K562 (cell line): Measurements from ENCODE around the gene ATP6V0D1.

Experiments used
- BHLHE40 ChIP-seq: IDR thresholded peaks from 2 replicates; pipeline ENCODE4 v1.6.1; 2011; ENCODE audit warnings: low read length, improper control_type of control experiment
- GTF2F1 ChIP-seq: IDR thresholded peaks from 2 replicates; pipeline ENCODE4 v1.6.1; 2011; ENCODE audit warnings: low read depth, low read length, improper control_type of control experiment
- SP1 ChIP-seq: sonication (generic); formaldehyde crosslinking; IDR thresholded peaks from 2 replicates; pipeline ENCODE4 v1.8.1; 2022; ENCODE audit warnings: mild to moderate bottlenecking, missing genetic modification reagents
- YY1 ChIP-seq, 3 experiments: IDR thresholded peaks; 2 replicates each; pipeline ENCODE4 v1.6.1; 2011; ENCODE audit warnings: low read length in 2 of 3, mild to moderate bottlenecking in 2 of 3, moderate library complexity in 2 of 3, borderline replicate concordance in 1 of 3, control low read depth in 1 of 3, low read depth in 1 of 3; ENCODE audit not compliant: insufficient read depth in 3 of 3, insufficient replicate concordance in 2 of 3, control insufficient read depth in 1 of 3, insufficient read length in 1 of 3; ENCODE audit errors: extremely low read depth in 1 of 3
- ZNF24 ChIP-seq: fragments of 450-650 bp; IDR thresholded peaks from 2 replicates; pipeline ENCODE4 v1.6.1; 2016
- TF ChIP-seq, protein P1 (sequence below), 3 experiments: IDR thresholded peaks in 2 of 3; conservative IDR thresholded peaks in 1 of 3; 2 replicates each; pipeline ENCODE4 v1.5.1; 2011 to 2012; ENCODE audit warnings: low read length in 3 of 3, mild to moderate bottlenecking in 3 of 3, control low read depth in 2 of 3, improper control_type of control experiment in 1 of 3, inconsistent platforms in 1 of 3, low read depth in 1 of 3, mixed read lengths in 1 of 3, moderate library complexity in 1 of 3; ENCODE audit not compliant: insufficient read depth in 2 of 3
- TF ChIP-seq, protein P2 (sequence below): sonication (generic); formaldehyde crosslinking; IDR thresholded peaks from 2 replicates; pipeline ENCODE4 v1.9.0; 2022; ENCODE audit warnings: mild to moderate bottlenecking, missing genetic modification reagents
- TF ChIP-seq, protein P3 (sequence below): fragments of 450-650 bp; IDR thresholded peaks from one replicate; pipeline ENCODE4 v1.6.1; 2018; ENCODE audit warnings: mild to moderate bottlenecking, moderate library complexity; ENCODE audit not compliant: partially characterized antibody
- TF ChIP-seq, protein P4 (sequence below): IDR thresholded peaks from 2 replicates; pipeline ENCODE4 v1.6.1; 2011; ENCODE audit warnings: borderline replicate concordance, low read depth, mild to moderate bottlenecking, moderate library complexity, low read length; ENCODE audit not compliant: insufficient read depth, poor library complexity, severe bottlenecking

DNA sequence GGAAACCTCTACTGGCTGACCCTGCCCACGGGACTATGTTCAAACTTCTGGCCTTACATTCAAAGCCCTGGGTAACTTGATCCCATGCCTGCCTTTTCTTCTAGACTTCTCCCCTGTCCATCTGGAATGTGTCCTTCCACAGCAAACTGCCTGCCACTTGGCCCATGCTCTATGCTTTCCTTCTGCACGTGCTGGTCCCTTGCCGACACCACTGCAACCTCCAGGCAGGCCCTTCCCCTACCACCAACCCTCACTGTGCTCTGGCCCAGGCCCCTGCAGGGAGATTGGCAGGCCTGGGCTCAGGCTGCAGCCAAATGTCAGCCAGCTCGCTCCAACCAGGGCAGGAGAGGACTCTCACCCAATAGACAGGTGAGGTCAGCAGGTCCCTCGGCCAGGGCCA is 39.0 kb downstream of the ATP6V0D1 start:
- TF ChIP-seq, protein P1, sequence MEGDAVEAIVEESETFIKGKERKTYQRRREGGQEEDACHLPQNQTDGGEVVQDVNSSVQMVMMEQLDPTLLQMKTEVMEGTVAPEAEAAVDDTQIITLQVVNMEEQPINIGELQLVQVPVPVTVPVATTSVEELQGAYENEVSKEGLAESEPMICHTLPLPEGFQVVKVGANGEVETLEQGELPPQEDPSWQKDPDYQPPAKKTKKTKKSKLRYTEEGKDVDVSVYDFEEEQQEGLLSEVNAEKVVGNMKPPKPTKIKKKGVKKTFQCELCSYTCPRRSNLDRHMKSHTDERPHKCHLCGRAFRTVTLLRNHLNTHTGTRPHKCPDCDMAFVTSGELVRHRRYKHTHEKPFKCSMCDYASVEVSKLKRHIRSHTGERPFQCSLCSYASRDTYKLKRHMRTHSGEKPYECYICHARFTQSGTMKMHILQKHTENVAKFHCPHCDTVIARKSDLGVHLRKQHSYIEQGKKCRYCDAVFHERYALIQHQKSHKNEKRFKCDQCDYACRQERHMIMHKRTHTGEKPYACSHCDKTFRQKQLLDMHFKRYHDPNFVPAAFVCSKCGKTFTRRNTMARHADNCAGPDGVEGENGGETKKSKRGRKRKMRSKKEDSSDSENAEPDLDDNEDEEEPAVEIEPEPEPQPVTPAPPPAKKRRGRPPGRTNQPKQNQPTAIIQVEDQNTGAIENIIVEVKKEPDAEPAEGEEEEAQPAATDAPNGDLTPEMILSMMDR (IDR thresholded peaks at IDR 0.05 in 2 of 3, conservative IDR thresholded peaks at IDR 0.05 in 1 of 3; ENCODE audit: insufficient read depth in 2 of 3, low read depth in 1 of 3, low read length in 3 of 3), result no peak
- TF ChIP-seq, protein P2, sequence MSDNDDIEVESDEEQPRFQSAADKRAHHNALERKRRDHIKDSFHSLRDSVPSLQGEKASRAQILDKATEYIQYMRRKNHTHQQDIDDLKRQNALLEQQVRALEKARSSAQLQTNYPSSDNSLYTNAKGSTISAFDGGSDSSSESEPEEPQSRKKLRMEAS, result no peak
- TF ChIP-seq YY1 (IDR thresholded peaks at IDR 0.05; ENCODE audit: borderline replicate concordance in 1 of 3, control insufficient read depth in 1 of 3, extremely low read depth in 1 of 3, insufficient read depth in 3 of 3, insufficient read length in 1 of 3, insufficient replicate concordance in 2 of 3, low read depth in 1 of 3, low read length in 2 of 3), result no peak
- TF ChIP-seq ZNF24, result no peak
- TF ChIP-seq SP1 (CRISPR knock-in tag), result no peak
- TF ChIP-seq, protein P3, sequence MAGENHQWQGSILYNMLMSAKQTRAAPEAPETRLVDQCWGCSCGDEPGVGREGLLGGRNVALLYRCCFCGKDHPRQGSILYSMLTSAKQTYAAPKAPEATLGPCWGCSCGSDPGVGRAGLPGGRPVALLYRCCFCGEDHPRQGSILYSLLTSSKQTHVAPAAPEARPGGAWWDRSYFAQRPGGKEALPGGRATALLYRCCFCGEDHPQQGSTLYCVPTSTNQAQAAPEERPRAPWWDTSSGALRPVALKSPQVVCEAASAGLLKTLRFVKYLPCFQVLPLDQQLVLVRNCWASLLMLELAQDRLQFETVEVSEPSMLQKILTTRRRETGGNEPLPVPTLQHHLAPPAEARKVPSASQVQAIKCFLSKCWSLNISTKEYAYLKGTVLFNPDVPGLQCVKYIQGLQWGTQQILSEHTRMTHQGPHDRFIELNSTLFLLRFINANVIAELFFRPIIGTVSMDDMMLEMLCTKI, result no peak
- no peak for TF ChIP-seq GTF2F1
- TF ChIP-seq BHLHE40, result no peak
- TF ChIP-seq, protein P4, sequence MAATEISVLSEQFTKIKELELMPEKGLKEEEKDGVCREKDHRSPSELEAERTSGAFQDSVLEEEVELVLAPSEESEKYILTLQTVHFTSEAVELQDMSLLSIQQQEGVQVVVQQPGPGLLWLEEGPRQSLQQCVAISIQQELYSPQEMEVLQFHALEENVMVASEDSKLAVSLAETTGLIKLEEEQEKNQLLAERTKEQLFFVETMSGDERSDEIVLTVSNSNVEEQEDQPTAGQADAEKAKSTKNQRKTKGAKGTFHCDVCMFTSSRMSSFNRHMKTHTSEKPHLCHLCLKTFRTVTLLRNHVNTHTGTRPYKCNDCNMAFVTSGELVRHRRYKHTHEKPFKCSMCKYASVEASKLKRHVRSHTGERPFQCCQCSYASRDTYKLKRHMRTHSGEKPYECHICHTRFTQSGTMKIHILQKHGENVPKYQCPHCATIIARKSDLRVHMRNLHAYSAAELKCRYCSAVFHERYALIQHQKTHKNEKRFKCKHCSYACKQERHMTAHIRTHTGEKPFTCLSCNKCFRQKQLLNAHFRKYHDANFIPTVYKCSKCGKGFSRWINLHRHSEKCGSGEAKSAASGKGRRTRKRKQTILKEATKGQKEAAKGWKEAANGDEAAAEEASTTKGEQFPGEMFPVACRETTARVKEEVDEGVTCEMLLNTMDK, result no peak
